ENCODE data around the gene FHOD1.
A peak's percentile ranks its signal among the peaks of the same experiment; 100 is the strongest.

- TF ChIP-seq CTCF (IDR thresholded peaks at IDR 0.05) (peak in 4 of 6 experiments; percentile 9 to 34 (median 20)), POLR2A (IDR thresholded peaks at IDR 0.05) (no peak)
Observed at GRCh38 chr16:67179421-67180080, 67.7 kb downstream of the FHOD1 start.
